Astrocyte (in vitro differentiated cells and primary cell): Measurements from ENCODE around the gene ST6GALNAC3.

ENCODE experiments used
- EZH2 ChIP-seq: IDR thresholded peaks from 2 replicates; pipeline ENCODE4 v1.6.1; 2012; ENCODE audit warnings: mild to moderate bottlenecking, low read length, inconsistent platforms; ENCODE audit not compliant: insufficient read depth
- TF ChIP-seq, protein P1 (sequence below): IDR thresholded peaks from 2 replicates; pipeline ENCODE4 v1.5.1; 2011; ENCODE audit warnings: low read depth, mild to moderate bottlenecking, inconsistent platforms, low read length, moderate library complexity; ENCODE audit not compliant: insufficient read depth

DNA sequence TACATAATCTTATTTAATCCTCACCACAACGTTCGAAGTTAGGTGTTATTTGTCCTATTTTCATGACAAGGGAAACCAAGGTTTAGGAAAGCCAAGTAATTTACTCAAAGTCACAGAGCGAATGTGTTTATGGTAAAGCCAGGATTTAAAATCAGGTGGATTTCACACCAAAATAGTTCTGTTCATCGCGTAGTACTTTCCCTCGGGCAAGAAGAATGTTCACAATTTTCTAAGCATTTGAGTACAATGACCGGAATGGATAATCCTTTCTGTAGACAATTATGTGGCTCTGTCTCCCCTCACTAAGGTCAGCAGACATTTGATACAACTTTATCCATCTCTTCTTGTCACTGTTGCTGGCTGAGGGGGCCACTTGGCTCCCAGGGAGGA, 204.2 kb downstream of the ST6GALNAC3 start:
- TF ChIP-seq, protein P1, sequence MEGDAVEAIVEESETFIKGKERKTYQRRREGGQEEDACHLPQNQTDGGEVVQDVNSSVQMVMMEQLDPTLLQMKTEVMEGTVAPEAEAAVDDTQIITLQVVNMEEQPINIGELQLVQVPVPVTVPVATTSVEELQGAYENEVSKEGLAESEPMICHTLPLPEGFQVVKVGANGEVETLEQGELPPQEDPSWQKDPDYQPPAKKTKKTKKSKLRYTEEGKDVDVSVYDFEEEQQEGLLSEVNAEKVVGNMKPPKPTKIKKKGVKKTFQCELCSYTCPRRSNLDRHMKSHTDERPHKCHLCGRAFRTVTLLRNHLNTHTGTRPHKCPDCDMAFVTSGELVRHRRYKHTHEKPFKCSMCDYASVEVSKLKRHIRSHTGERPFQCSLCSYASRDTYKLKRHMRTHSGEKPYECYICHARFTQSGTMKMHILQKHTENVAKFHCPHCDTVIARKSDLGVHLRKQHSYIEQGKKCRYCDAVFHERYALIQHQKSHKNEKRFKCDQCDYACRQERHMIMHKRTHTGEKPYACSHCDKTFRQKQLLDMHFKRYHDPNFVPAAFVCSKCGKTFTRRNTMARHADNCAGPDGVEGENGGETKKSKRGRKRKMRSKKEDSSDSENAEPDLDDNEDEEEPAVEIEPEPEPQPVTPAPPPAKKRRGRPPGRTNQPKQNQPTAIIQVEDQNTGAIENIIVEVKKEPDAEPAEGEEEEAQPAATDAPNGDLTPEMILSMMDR: no peak
- TF ChIP-seq EZH2: no peak
